Ovary (tissue), 3 donors: ENCODE results near the gene ADCY9.

Experiments
- CTCF ChIP-seq, 3 donors: fragments of 450-650 bp in 2 of 3; fragments of 200-600 bp in 1 of 3; IDR thresholded peaks; one replicate each; pipeline versions ENCODE4 v1.5.1 to v1.8.0; 2016 to 2022; ENCODE audit warnings: antibody characterized with exemption in 3 of 3, mild to moderate bottlenecking in 1 of 3
- POLR2A ChIP-seq: fragments of 450-650 bp; IDR thresholded peaks from one replicate; pipeline ENCODE4 v1.6.1; 2017; ENCODE audit warnings: antibody characterized with exemption, mild to moderate bottlenecking, moderate library complexity
- donor health status: DM: no; HTN: no; CAD: no.

DNA sequence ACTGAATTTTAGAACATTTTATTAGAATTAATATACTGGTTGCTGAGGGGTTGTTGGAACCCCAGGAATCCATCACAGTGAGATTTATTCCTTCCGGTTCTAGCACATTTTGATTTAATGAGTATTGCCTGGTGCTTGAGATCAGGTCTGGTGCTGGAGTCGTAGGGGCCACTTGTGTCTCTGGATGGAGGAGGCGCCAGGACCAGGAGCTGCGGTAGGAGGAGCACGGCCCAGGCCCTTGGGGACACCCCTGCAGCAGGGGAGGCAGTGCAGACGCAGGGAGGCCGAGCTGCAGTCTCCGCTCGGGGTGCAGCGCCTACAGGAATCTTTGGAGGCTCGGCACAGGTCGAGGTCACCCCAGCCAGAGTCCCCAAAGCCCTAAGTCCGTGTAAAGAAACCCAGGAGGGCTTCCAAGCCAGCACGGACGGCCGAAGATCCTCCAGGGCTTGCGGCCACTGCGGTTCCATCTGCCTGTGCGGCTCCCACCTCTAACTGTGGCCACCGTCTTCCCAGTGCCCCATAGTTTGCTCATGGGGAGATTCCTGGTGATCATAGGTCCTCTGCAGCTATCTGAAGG lies 169.6 kb downstream of the ADCY9 start:
- TF ChIP-seq CTCF (IDR thresholded peaks at IDR 0.05): no peak
- TF ChIP-seq POLR2A: no peak
